ENCODE measurements around the gene SAP30L. TPM values are rescaled to one million over a fixed set of nuclear protein-coding genes. Genes with fewer than 3 reads are reported as not detected.
A peak's percentile ranks its signal among the peaks of the same experiment; 100 is the strongest.

SAP30L gene
- total RNA-seq, 4 donors from 2014 or later, result 26.3 to 47.1 (median 33.1) TPM

DNA sequence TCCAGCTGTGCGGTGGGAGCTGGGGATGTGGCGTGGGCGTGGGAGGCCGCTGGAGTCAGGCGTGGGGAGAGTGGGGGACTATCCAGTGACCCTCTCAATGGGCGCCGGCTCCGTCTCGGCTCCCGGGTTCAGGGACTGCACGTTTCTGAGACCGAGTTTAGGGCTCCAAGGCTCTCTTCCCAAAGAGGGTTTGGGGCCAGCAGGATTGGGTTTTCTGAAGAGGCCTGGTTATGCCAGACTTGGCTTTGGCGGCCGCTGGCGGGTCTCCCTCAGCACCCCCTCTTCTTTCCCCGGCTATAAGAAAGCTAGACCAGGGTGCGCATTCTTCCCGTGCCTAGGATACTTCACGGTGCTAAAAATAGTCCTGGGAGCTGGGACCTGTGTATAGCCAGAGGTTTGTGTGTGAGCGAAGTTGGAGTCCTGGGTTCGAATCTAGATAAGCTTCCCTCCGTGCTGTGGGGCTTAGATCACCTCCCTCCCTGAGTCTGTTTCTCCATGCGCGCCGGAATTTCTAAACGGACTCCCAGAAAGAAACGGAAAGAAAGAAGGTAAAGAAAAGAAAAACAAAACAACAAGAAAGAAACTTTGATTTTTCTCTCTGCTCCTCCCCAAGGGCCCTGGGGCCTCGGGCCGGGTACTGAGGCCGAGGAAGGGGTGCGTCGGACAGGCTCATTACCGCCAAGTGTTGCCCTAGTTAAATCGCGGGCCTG is 27.2 kb downstream of the SAP30L start:
- Histone ChIP-seq H3K27me3 (peaks cover 100% of the 10 kb centered on the region), H3K4me3 (peak overlapping the region in 1 of 4 donors; percentile 51), H3K9me3 (no peaks in the 10 kb centered on the region), H3K4me1 (peaks cover 3 to 48% (median 29%) of the 10 kb centered on the region in 4 donors), H3K36me3 (no peaks in the 10 kb centered on the region), H3K27ac (peak overlapping the region; percentile 64 to 91 (median 80))
- intact Hi-C loops (cut with DNase I; ENCODE audit: low total_unique reads), result loop anchor here (10.0 kb wide), 1 partner anchor 52 kb away; no protein-coding TSS in a partner anchor
- in situ Hi-C loops (cut with MboI; ENCODE audit: low pct_ligation_motif_present in 1 of 4, low pct_unique_long_range_greater_than_20kb in 1 of 4, low sequenced_read_pairs in 3 of 4), result loop anchor here in 1 of 4 donors (25.0 kb wide), 1 partner anchor 339 kb away; no protein-coding TSS in a partner anchor
- 10 to 11% methylated on average over 8 to 35 of the region's 35 CpGs for WGBS, 2 donors (ENCODE audit: low coverage in 1 of 2)
- no peak for DNase-seq
- no peak for TF ChIP-seq CTCF (IDR thresholded peaks at IDR 0.05)
- no peak for TF ChIP-seq EP300 (IDR thresholded peaks at IDR 0.05; ENCODE audit: low read depth)
- no peak for TF ChIP-seq POLR2AphosphoS5 (IDR thresholded peaks at IDR 0.05)
- TF ChIP-seq POLR2A (IDR thresholded peaks at IDR 0.05), result no peak

DNA sequence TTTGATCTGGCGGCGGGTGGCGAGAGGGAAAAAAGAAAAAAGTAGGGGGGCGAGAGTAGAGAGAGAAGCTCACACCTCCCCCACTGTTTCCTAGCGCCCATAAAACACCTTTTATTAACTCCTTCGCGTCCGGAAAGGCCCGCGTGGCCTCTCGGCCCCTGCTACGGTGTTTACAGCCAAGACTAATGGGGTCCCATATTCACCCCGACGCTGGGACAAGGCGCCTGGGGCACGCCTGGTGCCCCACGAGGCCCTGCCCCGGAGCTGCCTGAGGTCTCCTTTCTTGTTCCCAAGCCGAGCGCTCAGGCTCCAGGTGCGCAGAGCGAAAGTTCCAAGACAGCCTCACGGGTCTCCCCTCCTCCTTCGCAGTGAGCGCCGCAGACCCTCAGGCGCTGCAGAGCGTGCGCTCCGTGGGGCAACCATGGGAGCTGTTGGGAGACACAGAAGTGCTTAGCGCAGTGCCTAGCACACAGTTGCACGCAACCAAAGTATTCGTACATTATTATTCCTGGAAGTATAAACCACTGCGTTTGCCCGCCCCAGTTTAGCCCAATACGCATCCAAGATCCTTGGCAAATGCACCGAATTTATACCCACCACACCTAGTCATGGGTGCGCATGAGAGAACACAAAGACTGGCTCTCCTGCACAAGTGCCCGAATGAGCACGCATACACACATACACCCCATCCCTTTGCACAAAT is 27.9 kb downstream of the SAP30L start:
- no peaks in the 10 kb centered on the region for H3K36me3 ChIP-seq
- in situ Hi-C loops (cut with MboI; ENCODE audit: low pct_ligation_motif_present in 1 of 4, low pct_unique_long_range_greater_than_20kb in 1 of 4, low sequenced_read_pairs in 3 of 4), result loop anchor here in 1 of 4 donors (25.0 kb wide), 1 partner anchor 339 kb away; no protein-coding TSS in a partner anchor
- H3K4me3 ChIP-seq, result peak overlapping the region in 2 of 4 donors; percentile 4 to 51
- peaks cover 3 to 55% (median 36%) of the 10 kb centered on the region in 4 donors for H3K4me1 ChIP-seq
- TF ChIP-seq POLR2AphosphoS5 (IDR thresholded peaks at IDR 0.05) (no peak), CTCF (IDR thresholded peaks at IDR 0.05) (no peak), EP300 (IDR thresholded peaks at IDR 0.05; ENCODE audit: low read depth) (no peak), POLR2A (IDR thresholded peaks at IDR 0.05) (no peak)
- H3K9me3 ChIP-seq, result no peaks in the 10 kb centered on the region
- DNase-seq, result no peak
- 7 to 15% methylated on average over 4 to 40 of the region's 40 CpGs for whole genome bisulfite sequencing, 2 donors (ENCODE audit: low coverage in 1 of 2)
- peak overlapping the region; percentile 64 to 91 (median 80) for H3K27ac ChIP-seq
- intact Hi-C loops (cut with DNase I; ENCODE audit: low total_unique reads), result loop anchor here (10.0 kb wide), 1 partner anchor 51 kb away; no protein-coding TSS in a partner anchor
- H3K27me3 ChIP-seq, result peaks cover 100% of the 10 kb centered on the region

DNA sequence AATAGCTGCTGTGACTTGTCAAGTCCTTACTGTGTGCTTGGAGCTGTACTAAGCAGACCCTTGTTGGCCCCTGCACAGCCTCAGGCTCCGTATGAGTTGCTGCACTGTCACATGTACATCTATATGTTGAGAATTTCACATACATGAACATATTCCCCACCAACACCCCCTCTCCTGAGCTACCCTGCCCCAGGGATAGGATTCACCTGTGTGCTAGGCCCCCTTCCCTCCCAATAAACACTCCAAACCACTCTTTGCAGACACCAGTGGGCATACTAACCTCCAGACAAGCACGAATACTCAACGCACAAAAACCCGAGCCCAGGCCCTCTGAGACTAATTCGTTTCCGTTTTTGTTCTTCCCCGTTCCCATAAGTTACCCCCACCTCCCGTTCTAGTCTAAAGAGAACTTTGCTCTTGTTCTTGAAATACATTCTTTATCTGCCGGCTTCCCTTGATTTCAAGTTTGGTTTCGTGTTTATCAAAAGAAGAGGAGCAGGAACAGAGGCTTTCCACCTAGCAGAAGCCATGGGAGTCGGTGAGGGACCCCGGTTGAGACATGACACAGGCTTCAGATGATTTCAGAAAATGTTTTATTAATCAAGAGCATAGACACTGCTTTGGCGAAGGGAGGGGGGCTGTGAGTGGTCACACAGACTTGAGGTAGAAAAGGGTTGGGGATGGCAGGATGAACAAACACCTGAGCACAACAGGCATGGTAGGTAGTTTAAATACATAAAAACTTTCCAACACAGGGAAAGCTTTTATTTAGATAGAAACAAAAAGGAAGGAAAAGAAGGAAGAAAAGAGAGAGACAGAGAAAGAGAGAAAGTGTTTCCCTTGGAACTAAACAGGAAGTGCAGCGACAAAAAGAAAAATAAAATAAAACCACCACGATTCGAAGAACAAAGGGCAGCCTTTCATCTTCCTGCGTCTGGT is 28.9 kb downstream of the SAP30L start:
- intact Hi-C loops (cut with DNase I; ENCODE audit: low total_unique reads), result loop anchor here (10.0 kb wide), 1 partner anchor 50 kb away; no protein-coding TSS in a partner anchor
- peaks cover 3 to 61% (median 39%) of the 10 kb centered on the region in 4 donors for H3K4me1 ChIP-seq

More for the DNA sequence above, 28.9 kb downstream of the SAP30L start:
- H3K27me3 ChIP-seq, result peaks cover 100% of the 10 kb centered on the region
- in situ Hi-C loops (cut with MboI; ENCODE audit: low pct_ligation_motif_present in 1 of 4, low pct_unique_long_range_greater_than_20kb in 1 of 4, low sequenced_read_pairs in 3 of 4), result loop anchor here in 1 of 4 donors (25.0 kb wide), 1 partner anchor 338 kb away; no protein-coding TSS in a partner anchor
- TF ChIP-seq EP300 (IDR thresholded peaks at IDR 0.05; ENCODE audit: low read depth) (no peak), POLR2AphosphoS5 (IDR thresholded peaks at IDR 0.05) (no peak), CTCF (IDR thresholded peaks at IDR 0.05) (no peak)
- no peaks in the 10 kb centered on the region for H3K36me3 ChIP-seq
- H3K9me3 ChIP-seq, result no peaks in the 10 kb centered on the region
- peak overlapping the region; percentile 4 to 91 (median 80) for H3K27ac ChIP-seq
- WGBS, 2 donors (ENCODE audit: low coverage in 1 of 2), result 11 to 13% methylated on average over 13 to 17 of the region's 17 CpGs
- H3K4me3 ChIP-seq, result peak overlapping the region in 3 of 4 donors; percentile 32 to 51 (median 37)
- DNase-seq, result no peak

Measured in transverse colon (tissue), 4 donors.